Ramos (cell line): ENCODE results near the gene NT5C1A.

Source experiments
- in situ Hi-C: fragments of 300-500 bp; cut with MboI; formaldehyde crosslinking; loops from one replicate; pipeline ENCODE4 v1.14.3; 2022; ENCODE audit warnings: low sequenced_read_pairs; ENCODE audit not compliant: unreplicated experiment

NT5C1A gene

DNA sequence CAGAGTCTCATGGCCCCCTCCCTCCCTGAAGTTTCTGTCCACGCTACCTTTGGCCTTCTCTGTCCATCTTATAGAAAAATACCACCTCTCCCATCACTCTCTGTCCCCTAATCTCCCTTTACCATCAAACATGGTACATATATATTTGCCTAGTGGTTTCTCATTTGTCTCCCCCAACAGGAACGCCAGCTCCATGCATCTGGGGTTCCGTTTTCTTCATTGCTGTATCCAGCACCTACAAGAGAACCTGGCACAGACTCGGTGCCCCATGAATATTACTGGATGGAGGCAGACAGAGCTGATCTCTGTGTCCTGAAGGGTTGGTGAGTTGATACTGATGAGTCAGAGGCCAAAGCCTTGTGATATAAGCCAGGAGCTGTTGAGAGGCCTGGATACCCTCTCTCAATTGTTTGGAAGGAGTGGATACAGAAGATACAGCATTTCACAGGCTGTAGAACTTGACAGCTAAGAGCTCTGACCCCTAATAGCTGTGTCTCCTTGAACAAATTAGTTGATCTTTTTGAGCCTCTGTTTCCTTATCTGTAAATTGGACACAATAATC, 54.3 kb downstream of the NT5C1A start:
- in situ Hi-C loops: no loop called here

DNA sequence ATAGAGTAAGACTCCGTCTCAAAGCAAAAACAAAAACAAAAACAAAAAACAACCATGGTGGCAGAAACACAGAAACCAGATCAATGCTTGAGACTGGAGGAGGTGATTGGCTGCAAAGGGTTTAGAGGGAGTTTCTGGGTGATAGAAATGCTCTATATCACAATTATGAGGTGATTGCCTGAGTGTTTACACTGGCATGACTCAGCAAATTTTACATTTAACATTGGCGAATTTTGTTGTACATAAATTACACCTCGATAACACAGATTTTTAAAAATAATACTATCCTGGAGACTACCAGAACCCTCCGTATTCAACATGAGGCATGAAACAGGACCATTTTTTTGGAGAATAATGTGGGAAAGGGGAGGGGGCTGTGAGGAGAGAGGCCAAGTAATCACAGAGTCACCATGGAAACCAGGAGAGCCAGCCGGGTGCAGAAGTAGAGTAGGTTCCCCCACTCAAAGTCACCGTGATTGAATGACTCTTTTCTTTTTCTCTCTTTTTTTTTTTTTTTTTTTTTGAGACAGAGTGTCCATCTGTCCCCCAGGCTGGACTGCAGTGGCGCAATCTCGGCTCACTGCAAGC, 56.7 kb downstream of the NT5C1A start:
- in situ Hi-C loops: no loop called here

DNA sequence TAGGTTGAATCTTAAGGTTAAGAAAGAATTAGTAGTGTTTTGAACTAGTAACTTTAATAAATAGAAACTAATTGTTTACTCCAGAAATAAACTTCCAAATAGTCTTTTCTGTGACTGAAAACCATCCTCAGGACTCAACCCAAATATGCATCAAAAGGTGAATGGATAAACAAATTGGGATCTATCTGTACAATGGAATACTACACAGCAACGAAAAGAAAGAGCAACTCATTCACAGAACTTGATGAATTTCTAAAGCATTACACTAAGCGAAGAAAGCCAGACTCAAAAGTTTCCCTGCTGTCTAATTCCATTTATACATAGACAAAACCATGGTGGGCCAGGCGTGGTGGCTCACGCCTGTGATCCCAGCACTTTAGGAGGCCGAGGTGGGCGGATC, 57.4 kb downstream of the NT5C1A start:
- in situ Hi-C loops: no loop called here

DNA sequence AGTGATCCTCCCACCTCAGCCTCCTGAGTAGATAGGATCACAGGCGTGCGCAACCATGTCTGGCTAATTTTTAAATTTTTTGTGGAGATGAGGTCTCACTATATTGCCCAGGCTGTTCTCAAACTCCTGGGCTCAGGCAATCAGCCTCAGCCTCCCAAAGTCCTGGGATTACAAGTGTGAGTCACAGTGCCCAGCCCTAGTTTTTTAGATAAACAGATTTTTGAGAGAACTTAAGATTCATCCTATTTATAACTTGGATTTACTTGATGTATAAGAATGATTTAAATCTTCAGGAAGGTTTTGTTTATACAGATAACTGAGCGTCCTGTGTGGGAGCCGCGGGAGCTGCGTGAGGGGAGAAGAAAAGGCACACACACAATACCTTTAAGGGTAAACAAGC, 58.7 kb downstream of the NT5C1A start:
- in situ Hi-C loops: no loop called here

DNA sequence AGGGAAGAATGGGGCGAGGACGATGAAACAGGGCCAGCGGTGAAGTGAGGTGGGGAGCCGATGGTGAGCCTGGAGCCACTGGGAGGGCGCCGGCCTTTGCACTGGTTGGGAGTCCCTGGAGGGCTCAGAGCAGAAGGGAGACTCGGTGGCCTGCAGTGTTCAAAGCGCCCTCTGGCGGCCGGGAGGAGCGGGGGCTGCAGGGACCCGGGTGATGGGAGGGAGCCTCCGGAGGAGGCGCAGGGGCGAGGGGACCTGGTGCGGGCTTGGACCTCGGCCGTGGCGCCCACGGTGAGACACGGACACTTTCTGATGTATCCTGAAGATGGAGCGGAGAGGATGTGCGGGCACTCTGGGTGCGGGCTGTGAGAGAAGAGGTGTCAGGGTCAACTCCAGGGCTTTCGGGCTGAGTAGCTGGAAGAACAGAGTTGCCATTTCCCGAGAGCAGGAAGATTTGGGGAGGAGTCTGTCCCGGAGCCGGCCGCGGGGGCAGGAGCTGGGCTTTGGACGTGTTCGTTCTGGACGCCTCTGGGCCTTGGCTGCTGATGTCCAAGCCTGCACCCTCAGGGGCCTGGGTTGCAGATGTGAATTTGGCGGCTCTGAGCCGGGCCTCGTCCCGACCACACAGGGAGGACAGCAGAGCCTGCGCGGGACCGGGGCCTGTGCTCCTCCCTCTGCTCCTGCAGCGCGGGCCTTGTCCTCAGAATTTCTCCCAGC, 62.1 kb downstream of the NT5C1A start:
- in situ Hi-C loops: loop anchor here (10.0 kb wide), 1 partner anchor 185 kb away; no protein-coding TSS in a partner anchor
